Prostate gland (tissue), 2 donors: Measurements from ENCODE around the gene HDDC2.

Experiments
- POLR2A ChIP-seq: fragments of 450-650 bp; IDR thresholded peaks from one replicate; pipeline ENCODE4 v1.6.1; 2016; ENCODE audit warnings: antibody characterized with exemption, mild to moderate bottlenecking
- POLR2AphosphoS5 ChIP-seq: sonication (generic); formaldehyde crosslinking; IDR thresholded peaks from one replicate; pipeline ENCODE4 v1.6.1; 2017; ENCODE audit warnings: antibody characterized with exemption
- TF ChIP-seq, protein P1 (sequence below), 4 experiments: fragments of 200-600 bp in 2 of 4; fragments of 450-650 bp in 2 of 4; sonication (generic) in 2 of 4; IDR thresholded peaks; 1 replicate in 3 of 4; 2 replicates in 1 of 4; pipeline ENCODE4 v1.5.1; 2016 to 2019; ENCODE audit warnings: antibody characterized with exemption in 4 of 4, mild to moderate bottlenecking in 2 of 4, moderate library complexity in 2 of 4

DNA sequence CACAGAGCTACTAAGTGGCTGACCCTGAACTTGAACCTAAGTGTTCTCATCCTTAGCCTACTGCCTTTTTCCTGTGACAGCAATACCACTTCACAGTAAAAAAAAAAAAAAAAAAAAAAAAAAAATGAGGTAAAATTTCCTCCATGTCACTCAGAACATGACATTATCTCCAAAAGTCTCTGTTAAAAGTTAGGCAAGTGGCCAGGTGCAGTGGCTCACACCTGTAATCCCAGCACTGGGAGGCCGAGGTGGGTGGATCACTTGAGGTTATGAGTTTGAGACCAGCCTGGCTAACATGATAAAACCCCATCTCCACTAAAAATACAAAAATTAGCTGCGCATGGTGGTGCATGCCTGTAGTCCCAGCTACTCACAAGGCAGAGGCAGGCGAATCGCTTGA, 11.2 kb upstream of the HDDC2 start:
- TF ChIP-seq POLR2AphosphoS5 (no peak), POLR2A (no peak)
- TF ChIP-seq, protein P1, sequence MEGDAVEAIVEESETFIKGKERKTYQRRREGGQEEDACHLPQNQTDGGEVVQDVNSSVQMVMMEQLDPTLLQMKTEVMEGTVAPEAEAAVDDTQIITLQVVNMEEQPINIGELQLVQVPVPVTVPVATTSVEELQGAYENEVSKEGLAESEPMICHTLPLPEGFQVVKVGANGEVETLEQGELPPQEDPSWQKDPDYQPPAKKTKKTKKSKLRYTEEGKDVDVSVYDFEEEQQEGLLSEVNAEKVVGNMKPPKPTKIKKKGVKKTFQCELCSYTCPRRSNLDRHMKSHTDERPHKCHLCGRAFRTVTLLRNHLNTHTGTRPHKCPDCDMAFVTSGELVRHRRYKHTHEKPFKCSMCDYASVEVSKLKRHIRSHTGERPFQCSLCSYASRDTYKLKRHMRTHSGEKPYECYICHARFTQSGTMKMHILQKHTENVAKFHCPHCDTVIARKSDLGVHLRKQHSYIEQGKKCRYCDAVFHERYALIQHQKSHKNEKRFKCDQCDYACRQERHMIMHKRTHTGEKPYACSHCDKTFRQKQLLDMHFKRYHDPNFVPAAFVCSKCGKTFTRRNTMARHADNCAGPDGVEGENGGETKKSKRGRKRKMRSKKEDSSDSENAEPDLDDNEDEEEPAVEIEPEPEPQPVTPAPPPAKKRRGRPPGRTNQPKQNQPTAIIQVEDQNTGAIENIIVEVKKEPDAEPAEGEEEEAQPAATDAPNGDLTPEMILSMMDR (IDR thresholded peaks at IDR 0.05): no peak
